ENCODE results near the gene SORBS2. TPM values are rescaled to one million over a fixed set of nuclear protein-coding genes. Genes with fewer than 3 reads are reported as not detected.

The SORBS2 gene
- total RNA-seq, 1 experiment from 2014 or later: 44.5 TPM

DNA sequence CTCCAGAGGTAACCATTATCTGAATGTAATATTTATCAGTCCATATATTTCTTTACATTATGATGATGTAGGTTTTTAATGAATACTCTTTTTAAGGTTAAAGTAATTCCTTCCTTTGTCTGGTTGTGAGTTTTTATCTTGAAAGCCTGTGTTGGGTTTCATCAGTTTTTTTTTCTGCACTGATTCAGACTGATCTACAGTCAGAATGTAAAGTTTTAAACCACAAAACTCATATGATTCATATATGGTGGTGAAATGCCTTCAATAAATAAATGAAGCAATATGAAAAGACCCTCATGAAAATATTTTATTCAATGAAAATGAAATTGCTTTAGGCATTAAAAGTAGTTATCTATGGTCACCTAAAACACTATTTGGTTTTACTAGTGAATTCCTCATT is 47.1 kb downstream of the SORBS2 start (continued):
- TF ChIP-seq, protein P1, sequence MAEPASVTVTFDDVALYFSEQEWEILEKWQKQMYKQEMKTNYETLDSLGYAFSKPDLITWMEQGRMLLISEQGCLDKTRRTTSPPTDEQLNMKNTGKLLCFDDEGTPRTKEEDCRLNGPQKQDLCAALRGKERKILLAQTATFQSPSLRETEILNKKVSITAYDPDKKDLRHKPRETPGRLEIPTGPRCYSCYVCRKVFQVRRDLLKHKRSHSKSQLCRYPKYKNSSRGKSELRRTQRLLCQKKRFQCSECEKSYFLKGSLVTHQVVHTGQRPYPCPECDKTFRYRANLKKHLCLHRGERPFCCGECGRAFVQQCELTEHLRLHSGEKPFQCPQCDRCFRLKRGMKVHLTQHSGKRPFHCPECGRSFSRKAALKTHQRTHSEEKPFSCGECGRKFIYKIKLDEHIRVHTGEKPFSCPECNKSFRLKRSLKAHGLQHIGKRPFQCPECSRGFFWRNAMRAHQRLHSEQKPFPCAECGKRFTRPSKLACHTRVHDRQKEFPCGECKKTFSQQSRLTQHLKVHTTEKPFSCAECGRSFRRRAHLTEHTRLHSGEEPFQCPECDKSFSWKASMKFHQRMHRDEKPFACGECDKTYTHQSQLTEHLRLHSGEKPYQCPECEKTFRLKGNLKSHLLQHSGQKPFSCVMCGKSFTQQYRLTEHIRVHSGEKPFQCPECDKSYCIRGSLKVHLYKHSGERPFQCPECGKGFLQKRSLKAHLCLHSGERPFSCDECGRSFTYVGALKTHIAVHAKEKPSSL (CRISPR knock-in tag; conservative IDR thresholded peaks at IDR 0.05): no peak
- TF ChIP-seq NR3C1 (CRISPR knock-in tag; conservative IDR thresholded peaks at IDR 0.05; ENCODE audit: low read depth): no peak

GRCh38 chr4:185761352-185762235 is 50.4 kb downstream of the SORBS2 start:
- no peak overlapping the region for H3K27ac Mint-ChIP-seq
- ATAC-seq: no peak
- H3K9me3 Mint-ChIP-seq: no peaks in the 10 kb centered on the region
- POLR2A ChIA-PET: interaction anchor here (0.7 kb wide), 1 partner anchor 143 kb away, joined by 3 read pairs; no protein-coding TSS in a partner anchor
- no peak for DNase-seq (ENCODE audit: low spot score)
- H3K4me1 Mint-ChIP-seq: peaks cover 11% of the 10 kb centered on the region
- TF ChIP-seq, protein P2, sequence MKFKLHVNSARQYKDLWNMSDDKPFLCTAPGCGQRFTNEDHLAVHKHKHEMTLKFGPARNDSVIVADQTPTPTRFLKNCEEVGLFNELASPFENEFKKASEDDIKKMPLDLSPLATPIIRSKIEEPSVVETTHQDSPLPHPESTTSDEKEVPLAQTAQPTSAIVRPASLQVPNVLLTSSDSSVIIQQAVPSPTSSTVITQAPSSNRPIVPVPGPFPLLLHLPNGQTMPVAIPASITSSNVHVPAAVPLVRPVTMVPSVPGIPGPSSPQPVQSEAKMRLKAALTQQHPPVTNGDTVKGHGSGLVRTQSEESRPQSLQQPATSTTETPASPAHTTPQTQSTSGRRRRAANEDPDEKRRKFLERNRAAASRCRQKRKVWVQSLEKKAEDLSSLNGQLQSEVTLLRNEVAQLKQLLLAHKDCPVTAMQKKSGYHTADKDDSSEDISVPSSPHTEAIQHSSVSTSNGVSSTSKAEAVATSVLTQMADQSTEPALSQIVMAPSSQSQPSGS (CRISPR knock-in tag; IDR thresholded peaks at IDR 0.05; ENCODE audit: borderline replicate concordance, low read depth): no peak
- TF ChIP-seq, protein P3, sequence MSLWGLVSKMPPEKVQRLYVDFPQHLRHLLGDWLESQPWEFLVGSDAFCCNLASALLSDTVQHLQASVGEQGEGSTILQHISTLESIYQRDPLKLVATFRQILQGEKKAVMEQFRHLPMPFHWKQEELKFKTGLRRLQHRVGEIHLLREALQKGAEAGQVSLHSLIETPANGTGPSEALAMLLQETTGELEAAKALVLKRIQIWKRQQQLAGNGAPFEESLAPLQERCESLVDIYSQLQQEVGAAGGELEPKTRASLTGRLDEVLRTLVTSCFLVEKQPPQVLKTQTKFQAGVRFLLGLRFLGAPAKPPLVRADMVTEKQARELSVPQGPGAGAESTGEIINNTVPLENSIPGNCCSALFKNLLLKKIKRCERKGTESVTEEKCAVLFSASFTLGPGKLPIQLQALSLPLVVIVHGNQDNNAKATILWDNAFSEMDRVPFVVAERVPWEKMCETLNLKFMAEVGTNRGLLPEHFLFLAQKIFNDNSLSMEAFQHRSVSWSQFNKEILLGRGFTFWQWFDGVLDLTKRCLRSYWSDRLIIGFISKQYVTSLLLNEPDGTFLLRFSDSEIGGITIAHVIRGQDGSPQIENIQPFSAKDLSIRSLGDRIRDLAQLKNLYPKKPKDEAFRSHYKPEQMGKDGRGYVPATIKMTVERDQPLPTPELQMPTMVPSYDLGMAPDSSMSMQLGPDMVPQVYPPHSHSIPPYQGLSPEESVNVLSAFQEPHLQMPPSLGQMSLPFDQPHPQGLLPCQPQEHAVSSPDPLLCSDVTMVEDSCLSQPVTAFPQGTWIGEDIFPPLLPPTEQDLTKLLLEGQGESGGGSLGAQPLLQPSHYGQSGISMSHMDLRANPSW (CRISPR knock-in tag; conservative IDR thresholded peaks at IDR 0.05; ENCODE audit: low read depth): no peak
- TF ChIP-seq PRRX2 (CRISPR knock-in tag; IDR thresholded peaks at IDR 0.05) (no peak), RORB (CRISPR knock-in tag; IDR thresholded peaks at IDR 0.05) (no peak)
- TF ChIP-seq, protein P4, sequence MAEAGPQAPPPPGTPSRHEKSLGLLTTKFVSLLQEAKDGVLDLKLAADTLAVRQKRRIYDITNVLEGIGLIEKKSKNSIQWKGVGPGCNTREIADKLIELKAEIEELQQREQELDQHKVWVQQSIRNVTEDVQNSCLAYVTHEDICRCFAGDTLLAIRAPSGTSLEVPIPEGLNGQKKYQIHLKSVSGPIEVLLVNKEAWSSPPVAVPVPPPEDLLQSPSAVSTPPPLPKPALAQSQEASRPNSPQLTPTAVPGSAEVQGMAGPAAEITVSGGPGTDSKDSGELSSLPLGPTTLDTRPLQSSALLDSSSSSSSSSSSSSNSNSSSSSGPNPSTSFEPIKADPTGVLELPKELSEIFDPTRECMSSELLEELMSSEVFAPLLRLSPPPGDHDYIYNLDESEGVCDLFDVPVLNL (CRISPR knock-in tag; IDR thresholded peaks at IDR 0.05; ENCODE audit: borderline replicate concordance, low read depth): no peak
- H3K27me3 Mint-ChIP-seq (ENCODE audit: low read depth): no peaks in the 10 kb centered on the region
- no peak overlapping the region for H3K4me3 Mint-ChIP-seq
- CTCF ChIA-PET: no interaction called here
- H3K36me3 Mint-ChIP-seq: no peaks in the 10 kb centered on the region

DNA sequence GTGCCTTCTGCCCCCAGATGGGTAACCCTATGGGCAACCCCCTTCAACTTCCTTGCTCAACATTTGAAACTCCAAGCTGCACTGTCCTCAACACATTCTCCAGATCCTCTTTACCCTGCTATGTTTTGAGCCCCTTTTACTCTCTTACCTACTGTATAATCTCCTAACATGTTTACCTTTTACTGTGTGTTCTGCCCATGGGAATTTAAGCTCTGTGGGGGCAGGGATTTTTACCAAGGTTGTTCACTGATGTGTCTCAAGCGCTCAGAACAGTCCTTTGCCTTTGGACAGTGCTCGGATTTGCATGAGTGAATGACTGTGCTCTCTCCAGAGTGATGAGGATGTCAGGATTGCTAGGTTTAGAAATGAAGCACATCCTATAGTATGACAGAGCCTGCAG is 53.2 kb downstream of the SORBS2 start:
- Mint-ChIP-seq H3K27ac (no peak overlapping the region), H3K27me3 (ENCODE audit: low read depth) (no peaks in the 10 kb centered on the region), H3K4me3 (no peak overlapping the region), H3K36me3 (peaks cover 3% of the 10 kb centered on the region; the same call in 1 of the 2 replicates), H3K9me3 (peaks cover 3% of the 10 kb centered on the region), H3K4me1 (peaks cover 19% of the 10 kb centered on the region)
- ChIA-PET CTCF (interaction anchor here (0.9 to 1.0 kb wide), 2 partner anchors 102 to 263 kb away, joined by 3 read pairs; no protein-coding TSS in a partner anchor), POLR2A (no interaction called here)
- ATAC-seq (no peak), DNase-seq (ENCODE audit: low spot score) (no peak)
- TF ChIP-seq, protein P2 (CRISPR knock-in tag; IDR thresholded peaks at IDR 0.05; ENCODE audit: borderline replicate concordance, low read depth): no peak
- TF ChIP-seq IRF2 (CRISPR knock-in tag; IDR thresholded peaks at IDR 0.05; ENCODE audit: borderline replicate concordance, low read depth) (no peak), MAX (CRISPR knock-in tag; IDR thresholded peaks at IDR 0.05) (no peak), ATF1 (CRISPR knock-in tag; IDR thresholded peaks at IDR 0.05) (no peak), ZBTB21 (CRISPR knock-in tag; IDR thresholded peaks at IDR 0.05; ENCODE audit: borderline replicate concordance) (no peak), ZNF423 (CRISPR knock-in tag; IDR thresholded peaks at IDR 0.05) (no peak), RELA (CRISPR knock-in tag; IDR thresholded peaks at IDR 0.05; ENCODE audit: borderline replicate concordance) (no peak), AFF4 (CRISPR knock-in tag; IDR thresholded peaks at IDR 0.05; ENCODE audit: borderline replicate concordance) (no peak), ETV6 (CRISPR knock-in tag; IDR thresholded peaks at IDR 0.05) (no peak), MYBL2 (CRISPR knock-in tag; IDR thresholded peaks at IDR 0.05) (no peak)
- TF ChIP-seq, protein P5, sequence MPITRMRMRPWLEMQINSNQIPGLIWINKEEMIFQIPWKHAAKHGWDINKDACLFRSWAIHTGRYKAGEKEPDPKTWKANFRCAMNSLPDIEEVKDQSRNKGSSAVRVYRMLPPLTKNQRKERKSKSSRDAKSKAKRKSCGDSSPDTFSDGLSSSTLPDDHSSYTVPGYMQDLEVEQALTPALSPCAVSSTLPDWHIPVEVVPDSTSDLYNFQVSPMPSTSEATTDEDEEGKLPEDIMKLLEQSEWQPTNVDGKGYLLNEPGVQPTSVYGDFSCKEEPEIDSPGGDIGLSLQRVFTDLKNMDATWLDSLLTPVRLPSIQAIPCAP (CRISPR knock-in tag; IDR thresholded peaks at IDR 0.05): no peak

Measured in WTC11 (cell line).